HepG2 (cell line): ENCODE data around the gene PGAP3. TPM values are rescaled to one million over a fixed set of nuclear protein-coding genes. Genes with fewer than 3 reads are reported as not detected.

ENCODE experiments used
- ASH2L ChIP-seq: fragments of 300-600, 200-600 bp; sonication (generic); IDR thresholded peaks from 2 replicates; pipeline ENCODE4 v1.7.0; 2017; ENCODE audit warnings: low read depth, mild to moderate bottlenecking, moderate library complexity, mixed read lengths, low read length; ENCODE audit not compliant: insufficient read length
- ATRX ChIP-seq: sonication (generic); formaldehyde crosslinking; IDR thresholded peaks from 2 replicates; pipeline ENCODE4 v1.4.0; 2020; ENCODE audit warnings: missing genetic modification reagents, borderline replicate concordance
- DBP ChIP-seq: sonication (generic); formaldehyde crosslinking; IDR thresholded peaks from 2 replicates; pipeline ENCODE4 v1.4.0; 2020; ENCODE audit warnings: missing genetic modification reagents; ENCODE audit errors: not compliant biosample characterization
- GABPA ChIP-seq, 2 experiments: IDR thresholded peaks; 2 replicates each; pipeline ENCODE4 v1.6.1; 2011 to 2016; ENCODE audit warnings: low read depth in 2 of 2, low read length in 1 of 2, missing biosample characterization in 1 of 2, missing genetic modification characterization in 1 of 2
- GLMP ChIP-seq: sonication (generic); formaldehyde crosslinking; IDR thresholded peaks from 2 replicates; pipeline ENCODE4 v1.9.0; 2021; ENCODE audit warnings: missing genetic modification reagents, mild to moderate bottlenecking, borderline replicate concordance
- GTF2F1 ChIP-seq: fragments of 150-350 bp; IDR thresholded peaks from 2 replicates; pipeline ENCODE4 v1.6.1; 2014; ENCODE audit warnings: low read length
- HNF1B ChIP-seq: sonication (generic); formaldehyde crosslinking; IDR thresholded peaks from 2 replicates; pipeline ENCODE4 v1.5.1; 2020; ENCODE audit warnings: mild to moderate bottlenecking, moderate library complexity, missing genetic modification reagents
- HNRNPH1 ChIP-seq: fragments of 200-400 bp; formaldehyde crosslinking; optimal IDR thresholded peaks from 2 replicates; pipeline ENCODE3; 2017; ENCODE audit warnings: mild to moderate bottlenecking, low read depth, low read length
- KDM5A ChIP-seq: fragments of 200-600 bp; sonication (generic); IDR thresholded peaks from 2 replicates; pipeline ENCODE4 v1.7.0; 2018; ENCODE audit warnings: antibody characterized with exemption, mild to moderate bottlenecking, low read length, borderline replicate concordance
- KLF11 ChIP-seq: IDR thresholded peaks from 2 replicates; pipeline ENCODE4 v1.6.1; 2016; ENCODE audit warnings: missing compliant biosample characterization
- KLF9 ChIP-seq: IDR thresholded peaks from 2 replicates; pipeline ENCODE4 v1.6.1; 2016; ENCODE audit warnings: low read depth
- MATR3 ChIP-seq: sonication (generic); formaldehyde crosslinking; IDR thresholded peaks from 2 replicates; pipeline ENCODE4 v1.4.0; 2020; ENCODE audit warnings: missing genetic modification reagents
- PRMT3 ChIP-seq: sonication (generic); formaldehyde crosslinking; IDR thresholded peaks from 2 replicates; pipeline ENCODE4 v1.8.1; 2022; ENCODE audit warnings: low read depth, mild to moderate bottlenecking, moderate library complexity, missing genetic modification reagents, borderline replicate concordance
- RBFOX2 ChIP-seq: fragments of 200-400 bp; formaldehyde crosslinking; IDR thresholded peaks from 2 replicates; pipeline ENCODE4 v1.6.1; 2017; ENCODE audit warnings: low read depth, mild to moderate bottlenecking, low read length
- TFAP4 ChIP-seq: sonication (generic); IDR thresholded peaks from 2 replicates; pipeline ENCODE4 v1.6.1; 2016; ENCODE audit warnings: low read depth, borderline replicate concordance
- THAP11 ChIP-seq: IDR thresholded peaks from 2 replicates; pipeline ENCODE4 v1.6.1; 2016; ENCODE audit warnings: missing biosample characterization, missing genetic modification reagents
- ZBTB7A ChIP-seq: sonication (generic); formaldehyde crosslinking; IDR thresholded peaks from 2 replicates; pipeline ENCODE4 v1.8.0; 2022; ENCODE audit warnings: mild to moderate bottlenecking, missing genetic modification reagents
- ZFP36L2 ChIP-seq: sonication (generic); formaldehyde crosslinking; IDR thresholded peaks from 2 replicates; pipeline ENCODE4 v1.4.0; 2020; ENCODE audit warnings: missing genetic modification reagents
- ZFY ChIP-seq: sonication (generic); formaldehyde crosslinking; IDR thresholded peaks from 2 replicates; pipeline ENCODE4 v1.4.0; 2020; ENCODE audit warnings: missing genetic modification reagents
- ZNF276 ChIP-seq: sonication (generic); formaldehyde crosslinking; IDR thresholded peaks from 2 replicates; pipeline ENCODE4 v1.4.0; 2020; ENCODE audit warnings: mild to moderate bottlenecking, low read depth, missing genetic modification reagents
- ZNF30 ChIP-seq: sonication (generic); formaldehyde crosslinking; IDR thresholded peaks from 2 replicates; pipeline ENCODE4 v1.5.0; 2020; ENCODE audit warnings: mild to moderate bottlenecking, missing genetic modification reagents
- ZNF629 ChIP-seq: sonication (generic); formaldehyde crosslinking; conservative IDR thresholded peaks from 2 replicates; pipeline ENCODE4 v1.5.0; 2020; ENCODE audit warnings: missing genetic modification reagents
- ZNF83 ChIP-seq: sonication (generic); formaldehyde crosslinking; IDR thresholded peaks from 2 replicates; pipeline ENCODE4 v1.4.0; 2020; ENCODE audit warnings: missing genetic modification reagents, mild to moderate bottlenecking, borderline replicate concordance
- polyA plus RNA-seq, 8 experiments: library from polyadenylated mRNA; depleted of rRNA in 3 of 8; stranded (reverse) in 7 of 8; unstranded in 1 of 8; fragments of >200 nt; fragmentation: Illumina TruSeq in 4 of 8; extraction: Trizol in 4 of 8; gene quantifications; 2 replicates each; pipeline versions ENCODE4 v1.2.1 to v1.2.3, GENCODE V29; 2011 to 2016; ENCODE audit warnings: low read depth in 4 of 8, missing spikeins in 1 of 8, mixed read lengths in 1 of 8; ENCODE audit not compliant: insufficient read depth in 1 of 8
- total RNA-seq, 5 experiments: library from RNA; depleted of rRNA; stranded (reverse); fragments of >200 nt; fragmentation: Illumina TruSeq; extraction: Trizol; gene quantifications; 2 replicates each; pipeline ENCODE4 v1.2.3, GENCODE V29; 2016; ENCODE audit warnings: low read depth in 1 of 5

Gene PGAP3
- total and polyA plus RNA-seq, 2 of the 13 experiments (the other 11 are each of a cell fraction or from before 2014, with no cell fraction given) = 11.9 to 14.6 TPM

GRCh38 chr17:39667945-39668924, 19.6 kb downstream of the PGAP3 start, which contains the start of gene PNMT (continued):
- TF ChIP-seq ZBTB7A (CRISPR knock-in tag) (peak; percentile 77; the same call in 1 of the 2 replicates), KLF11 (CRISPR knock-in tag) (no peak), GABPA (IDR thresholded peaks at IDR 0.05; ENCODE audit: low read depth, low read length) (no peak), GABPA (CRISPR knock-in tag; IDR thresholded peaks at IDR 0.05; ENCODE audit: low read depth) (no peak), KLF9 (CRISPR knock-in tag) (no peak), ZFP36L2 (CRISPR knock-in tag) (no peak), ZNF83 (CRISPR knock-in tag) (peak; percentile 84; the same call in 1 of the 2 replicates), PRMT3 (CRISPR knock-in tag) (peak; percentile 38; the same call in 1 of the 2 replicates), ZNF629 (CRISPR knock-in tag) (no peak), KDM5A (no peak), ASH2L (peak; percentile 53), ATRX (CRISPR knock-in tag) (no peak), MATR3 (CRISPR knock-in tag) (no peak), GLMP (no peak), THAP11 (CRISPR knock-in tag) (peak; percentile 64), HNRNPH1 (no peak), TFAP4 (no peak), DBP (no peak), ZNF276 (CRISPR knock-in tag) (no peak; the same call in 1 of the 2 replicates), HNF1B (CRISPR knock-in tag) (peak; percentile 60; the same call in 1 of the 2 replicates), ZNF30 (CRISPR knock-in tag) (no peak), GTF2F1 (no peak), ZFY (CRISPR knock-in tag) (peak; percentile 96), RBFOX2 (peak; percentile 42; the same call in 1 of the 2 replicates)
